ENCODE results near the gene HABP2.

The HABP2 gene

DNA sequence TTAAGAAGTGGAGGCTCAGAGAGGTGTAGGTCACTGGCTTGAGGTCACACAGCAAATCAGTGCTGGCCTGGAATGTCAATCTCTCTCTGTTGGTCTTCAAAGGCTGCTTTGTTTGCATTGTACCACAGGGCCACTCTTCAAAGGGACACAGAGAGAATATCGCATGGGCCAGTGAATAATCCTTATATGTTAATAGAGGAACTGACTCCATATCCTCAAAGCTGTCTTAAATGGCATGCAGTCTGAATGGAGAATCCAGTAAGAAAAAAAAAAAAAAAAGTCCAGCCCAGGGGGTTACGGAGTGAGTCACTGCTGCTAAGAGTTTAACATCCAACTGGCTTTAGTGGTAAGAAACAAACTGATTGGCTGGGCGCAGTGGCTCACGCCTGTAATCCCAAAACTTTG is 56.9 kb downstream of the HABP2 start:
- DNase-seq, result no peak

DNA sequence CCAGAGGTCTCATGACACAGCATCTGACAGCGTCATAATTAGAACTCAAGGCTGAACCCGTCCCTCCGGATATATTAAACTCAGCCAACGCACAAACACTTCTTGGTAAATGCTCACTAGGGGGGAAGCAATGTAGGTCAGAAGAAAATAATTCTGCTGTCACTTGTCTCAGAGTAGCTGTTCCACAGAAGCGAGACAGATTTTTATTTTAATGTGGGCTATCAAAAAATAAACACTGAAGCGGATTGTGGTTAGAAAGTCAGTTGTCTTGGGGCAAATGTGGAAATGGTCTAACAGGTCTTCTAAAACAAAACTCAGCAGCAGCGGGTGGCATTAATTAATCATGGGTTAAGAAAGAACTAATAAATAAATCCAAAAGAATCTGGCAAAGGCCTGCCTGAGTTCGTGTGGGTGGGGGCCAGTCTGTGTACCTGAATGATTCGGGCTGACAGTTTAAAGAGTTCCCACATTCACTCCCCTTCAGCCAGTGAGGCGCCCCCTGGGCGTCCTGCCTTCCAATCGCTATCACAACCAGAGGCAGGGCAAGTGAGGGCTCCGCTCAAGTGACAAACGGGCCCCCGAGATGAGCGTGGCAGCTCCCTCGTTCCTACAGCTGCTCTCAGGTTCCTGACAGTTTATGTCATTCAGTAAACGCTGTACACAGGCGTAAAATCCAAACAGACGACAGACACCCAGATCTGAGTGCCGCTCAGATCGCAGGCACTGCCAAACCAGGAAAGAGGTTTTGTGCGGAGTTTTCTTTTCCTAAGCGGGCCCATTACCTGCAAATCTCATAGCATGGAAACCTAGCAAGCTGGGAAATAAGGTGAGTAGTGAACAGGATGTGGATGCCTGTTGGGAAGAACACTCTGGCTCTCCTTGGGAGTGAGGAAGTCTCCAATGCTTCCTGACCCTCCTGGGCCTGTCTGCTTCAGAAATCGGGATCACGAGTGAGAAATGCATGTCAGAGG is 58.1 kb downstream of the HABP2 start:
- no peak for DNase-seq

DNA sequence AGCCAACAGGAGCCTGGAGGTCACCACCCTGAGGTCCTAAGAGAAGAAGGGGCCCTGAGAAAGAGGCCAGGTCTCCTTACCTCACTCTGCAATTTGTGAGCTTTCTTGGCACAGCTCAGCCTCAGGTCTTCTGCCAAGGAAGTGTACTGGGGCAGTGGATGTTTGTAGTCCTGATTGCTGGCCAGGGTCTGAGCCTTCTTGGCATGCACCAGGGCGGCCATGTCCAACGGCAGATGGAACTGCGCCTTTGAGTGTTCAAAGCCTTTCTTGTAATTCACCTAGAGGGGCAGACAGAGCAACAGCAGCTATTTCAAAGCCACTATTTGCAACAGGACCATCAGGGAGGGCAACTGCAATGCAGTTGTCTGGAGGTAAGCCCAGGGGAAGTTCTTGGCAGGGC is 59.3 kb downstream of the HABP2 start:
- DNase-seq, result no peak

DNA sequence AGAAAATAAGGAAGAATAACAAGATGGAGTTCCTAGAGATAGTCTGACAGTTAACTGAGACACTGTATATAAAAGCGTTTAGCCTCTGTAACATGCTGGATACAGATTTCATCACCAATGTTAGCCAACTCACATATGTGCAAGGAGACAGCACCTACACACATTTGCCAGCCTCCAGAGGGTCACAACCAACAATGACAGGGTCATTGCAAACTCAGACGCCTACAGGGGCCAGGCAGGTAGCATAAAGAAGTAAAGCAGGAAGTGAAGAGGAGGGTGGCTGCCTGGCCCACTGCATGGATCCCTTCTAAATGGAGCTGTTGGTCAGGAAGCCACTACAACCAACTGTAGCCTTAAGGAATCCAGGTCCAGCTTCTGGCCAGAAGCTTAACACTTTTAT is 60.6 kb downstream of the HABP2 start:
- DNase-seq, result no peak

DNA sequence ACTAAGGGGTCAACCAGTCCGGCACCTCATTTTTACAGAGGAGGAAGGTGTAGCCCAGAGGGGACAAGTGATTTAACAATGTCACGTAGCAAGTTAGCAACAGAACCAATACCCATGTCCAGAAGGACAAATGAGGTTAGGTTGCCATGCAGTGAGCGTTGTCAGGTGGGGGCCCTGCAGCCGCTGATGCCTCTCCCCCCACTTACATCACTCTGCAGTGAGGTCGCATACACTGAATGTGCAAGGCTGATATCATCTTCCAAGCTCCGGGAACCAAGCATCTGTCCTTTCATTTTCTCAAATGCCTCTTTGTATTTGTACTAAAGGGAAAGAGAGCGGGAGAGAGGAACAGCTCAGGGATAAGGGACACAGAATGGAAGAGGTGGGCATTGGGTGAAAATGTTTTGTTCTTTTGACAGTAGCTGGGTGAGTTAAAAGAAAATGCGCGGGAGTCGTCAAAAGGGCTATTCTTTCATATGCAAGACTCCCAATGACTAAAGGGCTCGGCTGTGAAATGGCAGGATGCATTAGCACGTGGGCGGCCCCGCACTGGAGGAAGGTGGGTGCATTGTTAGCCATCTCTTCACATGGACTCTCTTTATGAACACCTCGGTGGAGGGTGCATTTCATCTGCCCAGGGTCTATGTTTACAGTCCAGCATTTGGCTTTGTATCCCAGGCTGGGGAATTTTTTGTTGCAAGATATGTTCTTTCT is 61.3 kb downstream of the HABP2 start:
- DNase-seq, result no peak

DNA sequence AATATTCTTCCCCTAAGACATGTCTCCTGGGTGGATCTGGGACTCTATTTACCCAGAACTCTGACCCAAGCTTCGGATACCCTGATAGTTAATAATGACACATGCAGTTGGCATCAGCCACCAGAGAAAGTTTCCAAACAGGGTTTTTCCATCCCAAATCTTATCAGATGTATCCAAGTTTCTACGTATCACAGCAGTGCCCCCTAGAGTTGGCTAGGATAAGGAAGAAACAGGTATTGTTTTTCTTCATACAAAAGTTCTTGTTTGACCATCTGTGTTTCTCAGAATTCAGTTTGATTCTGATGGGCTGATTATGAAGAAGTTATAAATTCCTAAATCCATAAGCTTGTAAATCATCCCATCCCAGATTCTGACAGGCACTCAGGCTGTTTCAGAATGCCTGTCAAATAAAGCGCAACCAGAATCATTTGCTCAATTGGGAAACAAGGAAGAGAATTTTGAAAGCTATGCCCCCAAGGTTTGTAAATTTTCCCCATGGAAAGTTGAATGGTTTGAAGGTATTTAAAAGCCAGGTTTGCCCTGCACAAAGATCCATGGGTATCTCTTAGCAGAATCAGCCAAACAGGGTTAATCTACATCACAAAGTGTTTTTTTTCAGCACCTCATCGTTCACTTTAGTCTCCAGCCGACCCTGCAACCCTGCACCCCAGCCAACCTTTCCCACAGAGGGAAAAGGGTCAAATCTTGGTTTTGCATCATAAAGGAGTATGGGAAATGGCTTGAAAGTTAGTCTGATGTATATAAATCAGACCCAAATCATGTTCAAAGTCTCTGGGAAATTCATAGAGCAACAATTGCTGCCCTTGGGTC is 63.6 kb downstream of the HABP2 start:
- no peak for DNase-seq

DNA sequence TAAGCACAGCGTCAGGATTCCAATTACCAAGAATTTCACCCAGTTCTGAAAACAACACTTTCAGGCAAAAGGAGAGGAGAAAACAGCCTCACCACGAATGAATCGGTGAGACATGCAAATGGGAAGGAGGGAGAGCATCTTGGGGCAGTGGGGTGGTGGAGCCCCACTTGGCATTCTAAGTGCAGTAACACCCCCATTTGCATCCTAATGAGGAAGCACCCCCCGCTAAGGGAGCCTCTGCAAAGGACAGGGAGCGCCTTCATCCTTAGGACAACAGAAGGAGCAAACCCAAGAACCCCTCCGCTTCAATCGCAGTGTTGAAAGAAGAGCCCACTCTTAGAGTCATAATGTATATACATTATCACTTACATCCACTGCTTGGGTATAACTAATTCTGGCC is 64.2 kb downstream of the HABP2 start:
- DNase-seq, result no peak

DNA sequence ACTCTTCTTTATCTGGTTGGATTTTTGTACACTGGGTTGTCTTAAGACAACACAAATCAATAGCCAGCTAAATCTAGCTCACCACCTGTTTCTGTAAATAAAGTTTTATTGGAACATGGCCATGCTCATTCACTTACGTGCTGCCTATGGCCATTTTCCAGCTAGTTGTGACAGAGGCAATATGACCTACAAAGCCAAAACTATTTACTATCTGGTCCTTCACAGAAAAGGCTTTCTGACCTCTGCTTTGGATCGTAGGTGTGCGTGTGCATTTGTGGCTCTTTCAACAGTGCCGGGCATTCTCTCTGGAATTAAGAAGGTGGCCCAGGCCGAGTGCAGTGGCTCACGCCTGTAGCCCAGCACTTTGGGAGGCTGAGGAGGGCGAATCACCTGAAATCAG is 65.5 kb downstream of the HABP2 start:
- no peak for DNase-seq

DNA sequence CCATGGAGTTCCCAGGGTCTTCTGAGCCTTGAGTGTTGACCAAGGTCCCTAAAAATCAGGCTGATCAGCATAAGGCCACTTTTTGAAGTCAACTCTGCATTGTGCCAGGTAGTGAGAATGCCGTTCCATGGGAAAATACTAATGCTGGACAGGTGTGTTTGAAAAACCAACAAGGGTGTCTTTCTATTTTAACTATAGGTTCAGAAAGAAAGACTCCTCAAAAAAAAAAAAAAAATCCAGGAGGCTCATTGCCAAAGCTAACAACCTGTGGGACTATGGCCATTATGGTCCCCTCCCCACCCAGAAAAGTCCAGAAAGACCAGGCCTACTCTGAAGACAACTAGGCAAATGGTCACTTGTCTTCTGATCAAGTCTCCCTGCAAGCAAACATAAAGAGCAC is 66.5 kb downstream of the HABP2 start:
- DNase-seq, result no peak

GRCh38 chr10:113620511-113620910 is 67.7 kb downstream of the HABP2 start:
- no peak for DNase-seq

DNA sequence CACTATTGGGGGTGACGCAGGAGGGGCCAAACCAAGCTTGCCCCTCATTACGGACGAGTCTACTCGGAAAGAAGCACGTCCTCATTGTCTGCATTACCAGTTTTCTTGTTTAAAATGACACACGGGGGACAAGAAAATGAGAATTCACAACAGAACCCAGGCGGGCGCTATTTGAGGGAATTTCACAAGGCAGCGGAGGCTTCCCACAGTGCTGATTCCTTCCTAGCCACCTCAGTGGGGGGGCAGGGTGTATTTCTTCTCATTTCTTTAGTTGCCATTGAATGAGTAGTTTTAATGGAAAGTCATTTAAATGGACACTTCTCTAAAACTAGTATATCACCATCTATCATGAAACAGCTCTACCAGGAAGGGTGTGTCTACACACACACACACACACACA is 68.1 kb downstream of the HABP2 start:
- DNase-seq, result no peak

- DNase-seq, result no peak
Observed at GRCh38 chr10:113621799-113622198, 68.9 kb downstream of the HABP2 start.

GRCh38 chr10:113622831-113623230 is 70.0 kb downstream of the HABP2 start:
- no peak for DNase-seq

GRCh38 chr10:113625461-113626186 is 72.8 kb downstream of the HABP2 start:
- DNase-seq, result no peak

GRCh38 chr10:113626809-113627355 is 74.0 kb downstream of the HABP2 start:
- DNase-seq, result no peak

GRCh38 chr10:113627836-113628235 is 75.0 kb downstream of the HABP2 start:
- DNase-seq, result no peak

GRCh38 chr10:113628607-113629153 is 75.8 kb downstream of the HABP2 start:
- DNase-seq, result no peak

GRCh38 chr10:113630929-113631533 is 78.2 kb downstream of the HABP2 start:
- DNase-seq, result no peak

- DNase-seq, result no peak
Observed at GRCh38 chr10:113631684-113632367, 79.0 kb downstream of the HABP2 start.

Data from NCI-H524 treated with DMSO at 0.1 percent for 48 hours (cell line).